WTC11 (cell line): Measurements from ENCODE around the gene ARMH4.

Experiments used
- CTCF ChIP-seq: fragments of 200-600 bp; IDR thresholded peaks from 2 replicates; pipeline ENCODE4 v1.8.0; 2022; ENCODE audit warnings: antibody characterized with exemption
- NFYB ChIP-seq: sonication (generic); formaldehyde crosslinking; conservative IDR thresholded peaks from 2 replicates; pipeline ENCODE4 v1.8.0; 2022; ENCODE audit warnings: low read depth, missing genetic modification reagents

GRCh38 chr14:57970175-57970574 lies 181.8 kb downstream of the ARMH4 start:
- TF ChIP-seq CTCF: no peak
- TF ChIP-seq NFYB (CRISPR knock-in tag): no peak
